Endothelial cell of umbilical vein (primary cell): ENCODE results near the gene GTF3C5. TPM values are rescaled to one million over a fixed set of nuclear protein-coding genes. Genes with fewer than 3 reads are reported as not detected.

Experiments
- BruUV-seq: library from RNA; stranded (reverse); fragments of 400-500 nt; replicated peaks from 2 replicates; lab custom pipeline; 2021; lab: Mats Ljungman, UMichigan
- CTCF ChIA-PET: fragments of 300-600, 350-600 bp; sonication (Branson Sonifier 250); formaldehyde crosslinking; loops from one replicate; lab custom pipeline; 2021; ENCODE audit warnings: antibody characterized with exemption, inconsistent platforms; lab: Charles Lee
- POLR2A ChIA-PET: fragments of 300-600, 350-600 bp; sonication (Branson Sonifier 250); formaldehyde crosslinking; loops from one replicate; lab custom pipeline; 2021; ENCODE audit warnings: antibody characterized with exemption, inconsistent platforms; lab: Charles Lee
- DNase-seq: peaks from one replicate; pipeline ENCODE4 v3.0.0-alpha.2; 2011; ENCODE audit warnings: low read depth, low spot score
- FAIRE-seq: peaks from 2 replicates; lab custom pipeline; 2011; peaks lifted over from hg19 to GRCh38; lab: Jason Lieb, UNC
- H2AFZ ChIP-seq: 2 replicates; pipeline ENCODE4 v1.6.0; 2012; ENCODE audit warnings: low read depth, low read length, control low read depth, inconsistent platforms
- H3K27ac ChIP-seq: 2 replicates; pipeline ENCODE4 v1.5.1; 2011; ENCODE audit warnings: low read depth, mild to moderate bottlenecking, control low read depth, low read length, moderate library complexity; ENCODE audit not compliant: insufficient read depth
- H3K27me3 ChIP-seq, 2 experiments: 2 replicates each; pipeline versions ENCODE4 v1.6.0 to v1.6.1; 2011; ENCODE audit warnings: low read length in 2 of 2, mixed read lengths in 1 of 2; ENCODE audit not compliant: control insufficient read depth in 2 of 2, insufficient read depth in 2 of 2
- H3K36me3 ChIP-seq, 2 experiments: 2 replicates in 1 of 2; 3 replicates in 1 of 2; pipeline ENCODE4 v1.5.1; 2011; ENCODE audit warnings: low read length in 2 of 2, mild to moderate bottlenecking in 1 of 2, moderate library complexity in 1 of 2; ENCODE audit not compliant: control insufficient read depth in 2 of 2, insufficient read depth in 2 of 2; ENCODE audit errors: extremely low read depth in 1 of 2
- H3K4me1 ChIP-seq: 3 replicates; pipeline ENCODE4 v1.5.1; 2011; ENCODE audit warnings: mild to moderate bottlenecking, low read length; ENCODE audit not compliant: control insufficient read depth, insufficient read depth; ENCODE audit errors: extremely low read depth
- H3K4me2 ChIP-seq: 2 replicates; pipeline ENCODE4 v1.6.1; 2011; ENCODE audit warnings: low read length, control low read depth, mixed read lengths; ENCODE audit not compliant: insufficient read depth
- H3K4me3 ChIP-seq, 3 experiments: fragments of 200-600 bp in 1 of 3; sonication (generic), shearing (Covaris generic) in 1 of 3; replicated peaks in 1 of 3; 2 replicates each; pipeline ENCODE4 v1.5.1; 2011 to 2016; ENCODE audit warnings: control low read depth in 3 of 3, low read length in 3 of 3, mild to moderate bottlenecking in 2 of 3, inconsistent platforms in 1 of 3, low read depth in 1 of 3, moderate library complexity in 1 of 3; ENCODE audit not compliant: insufficient read depth in 1 of 3
- H3K79me2 ChIP-seq: 2 replicates; pipeline ENCODE4 v1.6.0; 2012; ENCODE audit warnings: low read length, inconsistent platforms; ENCODE audit not compliant: control insufficient read depth, insufficient read depth
- H3K9ac ChIP-seq: replicated peaks from 2 replicates; pipeline ENCODE3; 2011; ENCODE audit warnings: low read length, control low read depth; ENCODE audit not compliant: insufficient read depth; ENCODE audit errors: extremely low read depth
- H3K9me1 ChIP-seq: replicated peaks from 3 replicates; pipeline ENCODE4 v1.6.0; 2011; ENCODE audit warnings: mild to moderate bottlenecking, low read length; ENCODE audit not compliant: control insufficient read depth, insufficient read depth; ENCODE audit errors: extremely low read depth
- H3K9me3 ChIP-seq: replicated peaks from 2 replicates; pipeline ENCODE4 v1.5.1; 2012; ENCODE audit warnings: low read length, inconsistent platforms; ENCODE audit not compliant: control insufficient read depth, insufficient read depth
- H4K20me1 ChIP-seq: replicated peaks from 2 replicates; pipeline ENCODE3; 2011; ENCODE audit warnings: mild to moderate bottlenecking, low read length; ENCODE audit not compliant: control insufficient read depth, insufficient read depth; ENCODE audit errors: extremely low read depth
- EZH2 ChIP-seq: IDR thresholded peaks from 2 replicates; pipeline ENCODE4 v1.6.1; 2012; ENCODE audit warnings: borderline replicate concordance, low read depth, mild to moderate bottlenecking, moderate library complexity, low read length, inconsistent platforms; ENCODE audit not compliant: severe bottlenecking
- FOS ChIP-seq: IDR thresholded peaks from 2 replicates; pipeline ENCODE4 v1.6.1; 2011; ENCODE audit warnings: mild to moderate bottlenecking, low read length, moderate library complexity, borderline replicate concordance; ENCODE audit not compliant: insufficient read depth
- GATA2 ChIP-seq: IDR thresholded peaks from 2 replicates; pipeline ENCODE4 v1.7.0; 2011; ENCODE audit warnings: low read depth, mild to moderate bottlenecking, moderate library complexity, mixed read lengths, low read length; ENCODE audit not compliant: insufficient read length, insufficient read depth
- JUN ChIP-seq: IDR thresholded peaks from 2 replicates; pipeline ENCODE4 v1.6.1; 2011; ENCODE audit warnings: borderline replicate concordance, low read depth; ENCODE audit not compliant: insufficient read length, insufficient read depth
- MYC ChIP-seq: IDR thresholded peaks from one replicate; pipeline ENCODE4 v1.6.1; 2011; ENCODE audit warnings: mild to moderate bottlenecking, low read depth, low read length
- POLR2A ChIP-seq: IDR thresholded peaks from 2 replicates; pipeline ENCODE4 v1.6.1; 2012; ENCODE audit warnings: low read depth, mild to moderate bottlenecking, control low read depth, low read length
- POLR2AphosphoS5 ChIP-seq: IDR thresholded peaks from 2 replicates; pipeline ENCODE4 v1.6.1; 2012; ENCODE audit warnings: low read depth, mild to moderate bottlenecking, control low read depth, low read length, moderate library complexity; ENCODE audit not compliant: insufficient read depth
- dilution Hi-C: fragments of 300-500 bp; cut with MboI; formaldehyde crosslinking; loops from one replicate; pipeline ENCODE4 v1.15.0; 2019; ENCODE audit warnings: low sequenced_read_pairs; ENCODE audit not compliant: extremely low pct_ligation_motif_present
- intact Hi-C: fragments of 100-400 bp; cut with micrococcal nuclease; formaldehyde crosslinking; loops from one replicate; pipeline ENCODE4 v1.10.0; 2022
- polyA plus RNA-seq, 4 experiments: library from polyadenylated mRNA; depleted of rRNA in 3 of 4; stranded (reverse) in 3 of 4; unstranded in 1 of 4; fragments of >200 nt; gene quantifications; 2 replicates each; pipeline versions ENCODE4 v1.2.1 to v1.2.3, GENCODE V29; 2011 to 2012; ENCODE audit warnings: missing spikeins in 1 of 4
- total RNA-seq: library from RNA; stranded (reverse); gene quantifications from 2 replicates; pipeline ENCODE4 v1.2.3, GENCODE V29; 2021
- TF ChIP-seq, protein P1 (sequence below), 2 donors: IDR thresholded peaks; 1 replicate in 1 of 2; 2 replicates in 1 of 2; pipeline ENCODE4 v1.5.1; 2011; ENCODE audit warnings: low read length in 2 of 2, mild to moderate bottlenecking in 2 of 2, moderate library complexity in 2 of 2, control low read depth in 1 of 2, inconsistent platforms in 1 of 2, low read depth in 1 of 2; ENCODE audit not compliant: insufficient read depth in 1 of 2; ENCODE audit errors: extremely low read depth in 1 of 2
- TF ChIP-seq, protein P2 (sequence below): IDR thresholded peaks from 2 replicates; pipeline ENCODE4 v1.6.1; 2011; ENCODE audit not compliant: insufficient read depth, insufficient read length

The GTF3C5 gene
- total and polyA plus RNA-seq, 2 donors (not counting 3 experiments of a cell fraction or from before 2014, with no cell fraction given), result 65.6 to 73.8 TPM

DNA sequence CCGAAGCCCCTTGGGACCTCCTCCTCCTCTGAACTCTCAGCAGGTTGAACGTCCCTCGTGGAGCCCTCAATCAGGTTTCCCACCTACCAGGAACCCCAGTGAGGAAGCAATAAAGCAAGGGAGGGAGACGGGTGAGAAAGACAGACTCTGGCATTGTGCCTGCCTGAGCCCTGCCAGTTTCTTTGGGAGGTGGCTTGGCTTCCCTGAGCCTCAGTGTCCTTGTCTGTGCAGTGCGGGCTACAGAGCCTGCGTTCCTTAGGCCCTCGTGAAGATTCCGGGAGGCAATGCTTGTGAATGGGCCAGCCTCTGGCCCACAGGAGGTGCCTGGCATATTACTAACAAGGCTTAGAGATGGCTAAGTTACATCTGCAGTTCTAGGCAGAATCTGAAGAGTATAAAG is 11.9 kb downstream of the GTF3C5 start:
- Histone ChIP-seq H3K9me3 (no peaks in the 10 kb centered on the region), H4K20me1 (no peaks in the 10 kb centered on the region), H2AFZ (no peak overlapping the region), H3K4me1 (no peaks in the 10 kb centered on the region), H3K79me2 (peaks cover 24% of the 10 kb centered on the region), H3K27me3 (no peaks in the 10 kb centered on the region), H3K27ac (no peak overlapping the region), H3K36me3 (peaks cover 8 to 40% of the 10 kb centered on the region in 2 experiments), H3K9ac (no peak overlapping the region), H3K4me3 (no peak overlapping the region), H3K4me2 (no peak overlapping the region), H3K9me1 (no peaks in the 10 kb centered on the region)
- TF ChIP-seq FOS, result no peak
- TF ChIP-seq POLR2A, result no peak
- TF ChIP-seq POLR2AphosphoS5, result no peak
- dilution Hi-C loops (no loop called here), intact Hi-C loops (no loop called here)
- POLR2A ChIA-PET, result no interaction called here
- no peak for FAIRE-seq
- CTCF ChIA-PET, result interaction anchor here (3.3 kb wide), 1 partner anchor 101 kb away, joined by 46 read pairs; no protein-coding TSS in a partner anchor
- BruUV-seq, result no TSS peak
- no peak for DNase-seq

DNA sequence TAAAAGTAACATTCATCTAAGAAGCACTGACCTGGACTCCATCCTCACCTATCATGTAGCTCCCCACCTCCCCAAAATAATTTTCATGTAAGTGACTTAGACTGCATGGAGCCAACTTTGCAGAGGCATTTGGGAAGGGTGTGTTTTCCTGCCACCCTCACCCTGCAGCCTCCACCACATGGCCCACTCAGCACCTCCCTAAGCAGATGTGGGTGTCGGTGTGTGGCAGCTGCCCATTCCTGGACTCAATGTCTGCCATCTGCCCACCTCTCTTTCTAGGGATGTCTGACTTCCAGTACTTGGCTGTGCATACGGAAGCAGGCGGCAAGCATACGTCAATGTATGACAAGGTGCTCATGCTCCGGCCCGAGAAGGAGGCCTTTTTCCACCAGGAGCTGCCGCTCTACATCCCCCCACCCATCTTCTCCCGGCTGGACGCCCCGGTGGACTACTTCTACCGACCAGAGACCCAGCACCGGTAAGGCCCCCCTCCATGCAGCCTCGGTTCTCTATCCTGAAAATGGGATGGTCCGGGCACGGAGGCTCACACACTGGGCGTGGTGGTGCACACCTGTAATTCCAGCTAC is 12.7 kb downstream of the GTF3C5 start:
- Histone ChIP-seq H3K36me3 (peaks cover 8 to 40% of the 10 kb centered on the region in 2 experiments), H3K4me1 (no peaks in the 10 kb centered on the region), H3K9me3 (no peaks in the 10 kb centered on the region), H3K4me3 (no peak overlapping the region), H2AFZ (no peak overlapping the region), H3K4me2 (no peak overlapping the region), H4K20me1 (no peaks in the 10 kb centered on the region), H3K27ac (no peak overlapping the region), H3K9ac (no peak overlapping the region), H3K79me2 (peaks cover 18% of the 10 kb centered on the region), H3K27me3 (no peaks in the 10 kb centered on the region), H3K9me1 (no peaks in the 10 kb centered on the region)
- ChIA-PET POLR2A (no interaction called here), CTCF (interaction anchor here (1.1 kb wide), 1 partner anchor 11 kb away, joined by 3 read pairs; no protein-coding TSS in a partner anchor)
- FAIRE-seq (no peak), DNase-seq (no peak)
- dilution Hi-C loops, result no loop called here
- intact Hi-C loops, result no loop called here
- TF ChIP-seq JUN (no peak), GATA2 (no peak), POLR2AphosphoS5 (no peak), MYC (no peak), FOS (no peak), POLR2A (no peak), EZH2 (no peak)
- TF ChIP-seq, protein P1, sequence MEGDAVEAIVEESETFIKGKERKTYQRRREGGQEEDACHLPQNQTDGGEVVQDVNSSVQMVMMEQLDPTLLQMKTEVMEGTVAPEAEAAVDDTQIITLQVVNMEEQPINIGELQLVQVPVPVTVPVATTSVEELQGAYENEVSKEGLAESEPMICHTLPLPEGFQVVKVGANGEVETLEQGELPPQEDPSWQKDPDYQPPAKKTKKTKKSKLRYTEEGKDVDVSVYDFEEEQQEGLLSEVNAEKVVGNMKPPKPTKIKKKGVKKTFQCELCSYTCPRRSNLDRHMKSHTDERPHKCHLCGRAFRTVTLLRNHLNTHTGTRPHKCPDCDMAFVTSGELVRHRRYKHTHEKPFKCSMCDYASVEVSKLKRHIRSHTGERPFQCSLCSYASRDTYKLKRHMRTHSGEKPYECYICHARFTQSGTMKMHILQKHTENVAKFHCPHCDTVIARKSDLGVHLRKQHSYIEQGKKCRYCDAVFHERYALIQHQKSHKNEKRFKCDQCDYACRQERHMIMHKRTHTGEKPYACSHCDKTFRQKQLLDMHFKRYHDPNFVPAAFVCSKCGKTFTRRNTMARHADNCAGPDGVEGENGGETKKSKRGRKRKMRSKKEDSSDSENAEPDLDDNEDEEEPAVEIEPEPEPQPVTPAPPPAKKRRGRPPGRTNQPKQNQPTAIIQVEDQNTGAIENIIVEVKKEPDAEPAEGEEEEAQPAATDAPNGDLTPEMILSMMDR (IDR thresholded peaks at IDR 0.05; ENCODE audit: extremely low read depth in 1 of 2, insufficient read depth in 1 of 2, low read depth in 1 of 2, low read length in 2 of 2), result no peak
- TF ChIP-seq, protein P2, sequence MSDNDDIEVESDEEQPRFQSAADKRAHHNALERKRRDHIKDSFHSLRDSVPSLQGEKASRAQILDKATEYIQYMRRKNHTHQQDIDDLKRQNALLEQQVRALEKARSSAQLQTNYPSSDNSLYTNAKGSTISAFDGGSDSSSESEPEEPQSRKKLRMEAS, result no peak
- no TSS peak for BruUV-seq
